IPS-18c (cell line): ENCODE measurements around the gene PTH2.

Source experiments
- H3K4me3 ChIP-seq: 2 replicates; pipeline ENCODE4 v1.7.0; 2013; ENCODE audit warnings: low read depth, mild to moderate bottlenecking, low read length, moderate library complexity; ENCODE audit not compliant: insufficient read depth
- H3K9me3 ChIP-seq: one replicate; pipeline ENCODE4 v1.6.1; 2013; ENCODE audit warnings: mild to moderate bottlenecking, low read length, moderate library complexity; ENCODE audit not compliant: control insufficient read depth, insufficient read depth

The PTH2 gene

GRCh38 chr19:49403404-49404187, 19.6 kb downstream of the PTH2 start:
- H3K4me3 ChIP-seq = no peak overlapping the region
- H3K9me3 ChIP-seq = no peaks in the 10 kb centered on the region

DNA sequence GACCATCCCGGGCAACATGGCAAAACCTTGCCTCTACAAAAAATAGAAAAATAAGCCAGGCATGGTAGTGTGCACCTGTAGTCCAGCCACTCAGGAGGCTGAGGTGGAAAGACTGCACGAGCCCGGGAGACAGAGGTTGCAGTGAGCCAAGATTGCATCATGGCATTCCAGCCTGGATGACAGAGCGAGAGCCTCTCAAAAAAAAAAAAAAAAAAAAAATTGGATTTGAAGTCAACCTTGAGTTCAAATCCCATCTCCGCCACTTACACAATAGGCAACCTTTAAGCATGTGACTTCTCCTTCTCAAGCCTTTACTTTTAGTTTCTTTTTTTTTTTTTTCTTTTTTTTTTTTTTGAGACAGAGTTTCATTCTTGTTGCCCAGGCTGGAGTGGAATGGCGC, 23.2 kb downstream of the PTH2 start:
- Histone ChIP-seq H3K4me3 (no peak overlapping the region), H3K9me3 (no peaks in the 10 kb centered on the region)

- Histone ChIP-seq H3K9me3 (no peaks in the 10 kb centered on the region), H3K4me3 (no peak overlapping the region)
Observed at GRCh38 chr19:49398931-49399330, 24.3 kb downstream of the PTH2 start.

DNA sequence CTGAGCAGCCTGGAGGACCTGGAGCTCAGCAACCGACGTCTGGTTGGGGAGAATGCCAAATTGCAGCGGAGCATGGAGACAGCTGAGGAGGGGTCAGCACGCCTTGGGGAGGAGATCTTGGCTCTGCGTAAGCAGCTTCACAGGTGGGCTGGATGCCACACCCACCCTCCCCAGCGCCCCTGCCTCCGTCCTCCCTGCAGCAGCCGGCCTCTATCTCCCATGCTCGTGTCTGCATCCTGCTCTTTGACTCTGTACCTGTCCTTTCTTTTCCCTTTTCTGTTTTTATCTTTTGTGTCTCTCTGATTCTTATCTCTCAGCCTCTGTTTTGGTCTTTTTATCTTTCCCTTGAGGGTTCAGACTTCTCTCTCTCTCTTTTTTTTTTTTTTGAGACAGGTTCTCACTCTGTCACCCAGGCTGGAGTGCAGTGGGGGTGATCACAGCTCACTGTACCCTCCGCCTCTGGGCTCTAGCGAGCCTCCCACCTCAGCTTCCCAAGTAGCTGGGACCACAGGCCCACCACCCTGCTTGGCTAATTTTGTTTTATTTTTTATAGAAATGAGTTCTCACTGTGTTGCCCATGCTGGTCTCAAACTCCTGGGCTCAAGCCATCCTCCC, 25.1 kb downstream of the PTH2 start:
- Histone ChIP-seq H3K4me3 (no peak overlapping the region), H3K9me3 (no peaks in the 10 kb centered on the region)

DNA sequence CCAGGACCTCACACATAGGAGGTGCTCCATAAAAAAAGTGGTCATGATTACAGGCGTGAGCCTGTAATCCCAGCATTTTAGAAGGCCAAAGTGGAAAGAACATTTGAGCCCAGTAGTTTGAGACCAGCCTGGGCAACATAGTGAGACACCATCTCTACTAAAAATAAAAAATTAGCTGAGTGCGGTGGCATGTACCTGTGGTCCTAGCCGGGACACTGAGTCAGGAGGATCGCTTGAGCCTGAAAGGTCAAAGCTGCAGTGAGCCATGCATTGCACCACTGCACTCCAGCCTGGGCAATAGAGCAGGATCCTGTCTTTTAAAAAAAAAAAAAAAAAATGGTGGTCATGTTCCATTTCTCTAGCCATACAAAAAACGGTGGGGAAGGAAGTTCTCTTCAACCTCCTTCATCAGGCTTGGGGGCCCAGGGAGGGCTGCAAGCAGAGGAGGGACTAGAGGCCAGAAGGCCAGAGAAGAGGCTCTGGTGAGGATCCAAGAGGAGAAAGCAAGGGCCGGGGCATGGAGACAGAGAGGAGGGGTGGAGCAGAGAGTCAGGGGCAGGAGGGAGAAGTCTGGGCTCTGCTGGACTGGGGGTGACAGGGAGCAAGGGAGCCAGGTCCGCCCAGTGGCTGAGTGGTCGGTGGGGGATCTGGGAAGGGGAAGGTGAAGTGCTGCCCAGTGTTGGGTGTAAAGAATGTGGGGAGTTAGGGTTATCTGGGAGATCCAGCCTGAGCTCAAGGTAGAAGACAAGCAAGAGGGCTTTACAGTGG, 26.3 kb downstream of the PTH2 start:
- no peak overlapping the region for H3K4me3 ChIP-seq
- H3K9me3 ChIP-seq = no peaks in the 10 kb centered on the region

DNA sequence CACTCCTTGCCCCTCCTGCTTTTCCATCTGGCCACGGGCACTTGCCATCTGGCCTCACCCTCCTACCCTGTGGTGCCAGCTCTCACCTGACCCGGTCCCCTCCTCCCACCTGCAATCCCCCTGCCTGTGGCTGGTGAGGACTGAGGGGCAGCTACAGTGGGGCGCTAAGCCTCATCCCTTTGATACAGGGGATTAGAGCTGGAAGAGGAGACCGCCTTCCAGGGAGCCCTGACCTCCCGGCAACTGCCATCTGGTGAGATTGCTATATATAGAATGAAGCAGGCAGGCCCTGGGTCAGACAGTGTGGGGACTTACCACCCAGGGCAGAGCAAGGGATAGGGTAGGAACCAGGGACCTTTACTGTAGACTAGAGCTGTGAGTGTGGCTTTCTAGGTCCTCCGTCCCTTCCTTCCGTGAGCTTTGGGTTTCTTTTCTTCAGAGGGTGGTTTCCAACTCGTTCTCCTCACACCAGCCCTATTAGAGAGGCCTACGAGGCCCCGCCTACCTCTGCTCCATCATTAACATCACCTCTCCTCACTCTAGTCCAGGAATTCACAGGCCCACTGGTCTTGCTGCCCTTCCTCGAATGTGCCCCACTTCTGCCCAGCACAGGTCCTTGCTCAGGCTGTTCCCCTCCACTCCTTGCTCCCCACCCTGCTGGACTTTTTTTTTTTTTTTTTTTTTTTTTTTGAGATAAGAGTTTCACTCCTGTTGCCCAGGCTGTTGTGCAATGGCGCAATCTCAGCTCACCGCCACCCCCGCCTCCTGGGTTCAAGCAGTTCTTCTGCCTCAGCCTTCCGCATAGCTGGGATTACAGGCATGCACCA, 27.4 kb downstream of the PTH2 start:
- no peak overlapping the region for H3K4me3 ChIP-seq
- H3K9me3 ChIP-seq = no peaks in the 10 kb centered on the region

GRCh38 chr19:49393881-49394280, 29.4 kb downstream of the PTH2 start:
- H3K9me3 ChIP-seq = no peaks in the 10 kb centered on the region
- no peak overlapping the region for H3K4me3 ChIP-seq

- Histone ChIP-seq H3K9me3 (no peaks in the 10 kb centered on the region), H3K4me3 (no peak overlapping the region)
Observed at GRCh38 chr19:49391581-49392399, 31.5 kb downstream of the PTH2 start.

DNA sequence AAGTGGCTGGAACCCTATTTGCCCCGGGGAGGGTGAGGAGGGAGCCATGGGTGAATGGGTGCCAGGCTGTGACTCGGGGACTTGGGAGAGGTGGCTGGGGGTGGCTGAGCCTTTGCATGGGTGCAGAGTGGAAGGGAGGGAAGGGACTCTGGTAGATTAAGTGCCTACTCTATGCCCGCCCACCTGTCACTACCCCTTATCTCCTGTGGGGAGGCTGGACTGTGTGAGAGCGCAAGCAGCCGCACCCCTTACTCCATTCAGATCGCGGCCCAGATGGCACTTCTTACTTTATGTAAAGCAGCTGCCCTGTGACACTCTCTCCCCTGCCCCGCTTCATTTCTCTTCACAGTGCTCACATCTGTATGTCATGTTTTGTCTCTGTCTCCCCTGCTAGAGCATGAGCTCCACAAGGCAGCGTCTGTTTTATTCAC, 32.3 kb downstream of the PTH2 start:
- H3K9me3 ChIP-seq = no peaks in the 10 kb centered on the region

GRCh38 chr19:49390131-49390928, 32.9 kb downstream of the PTH2 start:
- H3K9me3 ChIP-seq = no peaks in the 10 kb centered on the region
- H3K4me3 ChIP-seq = no peak overlapping the region

More for the DNA sequence above, 32.3 kb downstream of the PTH2 start:
- H3K4me3 ChIP-seq = no peak overlapping the region

- Histone ChIP-seq H3K9me3 (no peaks in the 10 kb centered on the region), H3K4me3 (no peak overlapping the region)
Observed at GRCh38 chr19:49389406-49389805, 33.8 kb downstream of the PTH2 start.

- Histone ChIP-seq H3K4me3 (no peak within 1 kb of the TSS), H3K9me3 (no peaks in the 10 kb centered on the region)
Observed at GRCh38 chr19:49387936-49388372, 35.3 kb downstream of the PTH2 start, which contains the start of gene KASH5. TSS of gene KASH5 (plus strand) at chr19:49388249. CDS start at chr19:49390884, 2,635 bp downstream.

GRCh38 chr19:49383599-49383998, 39.6 kb downstream of the PTH2 start:
- Histone ChIP-seq H3K4me3 (no peak overlapping the region), H3K9me3 (no peaks in the 10 kb centered on the region)

GRCh38 chr19:49382639-49383038, 40.6 kb downstream of the PTH2 start:
- H3K9me3 ChIP-seq = no peaks in the 10 kb centered on the region
- H3K4me3 ChIP-seq = no peak overlapping the region

GRCh38 chr19:49380391-49380790, 42.9 kb downstream of the PTH2 start:
- Histone ChIP-seq H3K4me3 (no peak overlapping the region), H3K9me3 (no peaks in the 10 kb centered on the region)

- H3K4me3 ChIP-seq = no peak overlapping the region
- no peaks in the 10 kb centered on the region for H3K9me3 ChIP-seq
Observed at GRCh38 chr19:49378512-49378911, 44.7 kb downstream of the PTH2 start.
